ENCODE data around the gene PTPN6. TPM values are rescaled to one million over a fixed set of nuclear protein-coding genes. Genes with fewer than 3 reads are reported as not detected.

Gene PTPN6
- total and polyA plus RNA-seq, 2 of the 8 experiments (the other 6 are each of a cell fraction or from before 2014, with no cell fraction given) = 16.3 to 28.4 TPM

GRCh38 chr12:6966351-6966750, 15.2 kb downstream of the PTPN6 start (continued):
- no peak for TF ChIP-seq NRF1 (IDR thresholded peaks at IDR 0.05; ENCODE audit: low read depth, low read length)
